ENCODE results near the gene VWC2L. TPM values are rescaled to one million over a fixed set of nuclear protein-coding genes. Genes with fewer than 3 reads are reported as not detected.

Gene VWC2L
- total RNA-seq, 1 experiment from 2014 or later: not detected

- DNase-seq: peak in 1 of 2 experiments; percentile 3
- BruUV-seq (replicated peaks): no TSS peak
- POLR2A ChIA-PET: no interaction called here
- H3K27me3 ChIP-seq (replicated peaks; ENCODE audit: control insufficient read depth, insufficient read depth, low read length): no peaks in the 10 kb centered on the region
- H3K4me3 ChIP-seq (ENCODE audit: low read depth, low read length): no peak overlapping the region
- H3K4me3 Mint-ChIP-seq (ENCODE audit: unreplicated experiment): no peak overlapping the region
- no peaks in the 10 kb centered on the region for H3K36me3 Mint-ChIP-seq (ENCODE audit: insufficient read depth, unreplicated experiment)
- H3K27me3 Mint-ChIP-seq (ENCODE audit: insufficient read depth, unreplicated experiment): no peaks in the 10 kb centered on the region
- no peaks in the 10 kb centered on the region for H3K36me3 ChIP-seq (ENCODE audit: control insufficient read depth, insufficient read depth, low read length)
- CTCF ChIA-PET: no interaction called here
- no peaks in the 10 kb centered on the region for H3K4me1 Mint-ChIP-seq (ENCODE audit: low read depth, unreplicated experiment)
- H3K9me3 Mint-ChIP-seq (ENCODE audit: unreplicated experiment): no peaks in the 10 kb centered on the region
- H3K9me3 ChIP-seq: no peaks in the 10 kb centered on the region
- no peaks in the 10 kb centered on the region for H3K4me1 ChIP-seq
- intact Hi-C loops (cut with micrococcal nuclease; ENCODE audit: unreplicated experiment): loop anchor here (10.0 kb wide), 1 partner anchor 213 kb away; the partner anchor contains the start of gene BARD1
- peak in 1 of 2 experiments; percentile 32 for TF ChIP-seq CTCF (IDR thresholded peaks at IDR 0.05; ENCODE audit: insufficient read depth in 1 of 2, low read depth in 1 of 2, low read length in 1 of 2, severe bottlenecking in 1 of 2, unreplicated experiment in 1 of 2)
- no peak overlapping the region for H3K27ac Mint-ChIP-seq (ENCODE audit: unreplicated experiment)
Measured at GRCh38 chr2:214591366-214591765, 180.5 kb downstream of the VWC2L start.

- Mint-ChIP-seq H3K27me3 (ENCODE audit: insufficient read depth, unreplicated experiment) (no peaks in the 10 kb centered on the region), H3K27ac (ENCODE audit: unreplicated experiment) (no peak overlapping the region)
- intact Hi-C loops (cut with micrococcal nuclease; ENCODE audit: unreplicated experiment): loop anchor here (10.0 kb wide), 1 partner anchor 213 kb away; the partner anchor contains the start of gene BARD1
Measured at GRCh38 chr2:214592011-214592410, 181.2 kb downstream of the VWC2L start.

GRCh38 chr2:214593727-214594126, 182.9 kb downstream of the VWC2L start:
- Histone ChIP-seq H3K36me3 (ENCODE audit: control insufficient read depth, insufficient read depth, low read length) (no peaks in the 10 kb centered on the region), H3K27me3 (replicated peaks; ENCODE audit: control insufficient read depth, insufficient read depth, low read length) (no peaks in the 10 kb centered on the region), H3K4me1 (no peaks in the 10 kb centered on the region), H3K9me3 (no peaks in the 10 kb centered on the region), H3K4me3 (ENCODE audit: low read depth, low read length) (no peak overlapping the region)
- no peaks in the 10 kb centered on the region for H3K9me3 Mint-ChIP-seq (ENCODE audit: unreplicated experiment)
- BruUV-seq (replicated peaks): no TSS peak
- H3K4me3 Mint-ChIP-seq (ENCODE audit: unreplicated experiment): no peak overlapping the region
- H3K27me3 Mint-ChIP-seq (ENCODE audit: insufficient read depth, unreplicated experiment): no peaks in the 10 kb centered on the region
- ChIA-PET CTCF (no interaction called here), POLR2A (no interaction called here)
- intact Hi-C loops (cut with micrococcal nuclease; ENCODE audit: unreplicated experiment): loop anchor here (10.0 kb wide), 1 partner anchor 211 kb away; the partner anchor contains the start of gene BARD1
- peak; percentile 27 to 53 for DNase-seq
- H3K4me1 Mint-ChIP-seq (ENCODE audit: low read depth, unreplicated experiment): no peaks in the 10 kb centered on the region
- TF ChIP-seq CTCF (IDR thresholded peaks at IDR 0.05; ENCODE audit: insufficient read depth in 1 of 2, low read depth in 1 of 2, low read length in 1 of 2, severe bottlenecking in 1 of 2, unreplicated experiment in 1 of 2): no peak
- no peaks in the 10 kb centered on the region for H3K36me3 Mint-ChIP-seq (ENCODE audit: insufficient read depth, unreplicated experiment)
- H3K27ac Mint-ChIP-seq (ENCODE audit: unreplicated experiment): no peak overlapping the region

More at GRCh38 chr2:214592011-214592410, 181.2 kb downstream of the VWC2L start:
- Mint-ChIP-seq H3K4me3 (ENCODE audit: unreplicated experiment) (no peak overlapping the region), H3K36me3 (ENCODE audit: insufficient read depth, unreplicated experiment) (no peaks in the 10 kb centered on the region), H3K4me1 (ENCODE audit: low read depth, unreplicated experiment) (no peaks in the 10 kb centered on the region), H3K9me3 (ENCODE audit: unreplicated experiment) (no peaks in the 10 kb centered on the region)
- no peaks in the 10 kb centered on the region for H3K9me3 ChIP-seq
- ChIA-PET POLR2A (no interaction called here), CTCF (no interaction called here)
- no peaks in the 10 kb centered on the region for H3K36me3 ChIP-seq (ENCODE audit: control insufficient read depth, insufficient read depth, low read length)
- DNase-seq: no peak
- no TSS peak for BruUV-seq (replicated peaks)
- no peak overlapping the region for H3K4me3 ChIP-seq (ENCODE audit: low read depth, low read length)
- H3K4me1 ChIP-seq: no peaks in the 10 kb centered on the region
- no peaks in the 10 kb centered on the region for H3K27me3 ChIP-seq (replicated peaks; ENCODE audit: control insufficient read depth, insufficient read depth, low read length)
- no peak for TF ChIP-seq CTCF (IDR thresholded peaks at IDR 0.05; ENCODE audit: insufficient read depth in 1 of 2, low read depth in 1 of 2, low read length in 1 of 2, severe bottlenecking in 1 of 2, unreplicated experiment in 1 of 2)
